ENCODE data around the gene CNIH3.

The CNIH3 gene

DNA sequence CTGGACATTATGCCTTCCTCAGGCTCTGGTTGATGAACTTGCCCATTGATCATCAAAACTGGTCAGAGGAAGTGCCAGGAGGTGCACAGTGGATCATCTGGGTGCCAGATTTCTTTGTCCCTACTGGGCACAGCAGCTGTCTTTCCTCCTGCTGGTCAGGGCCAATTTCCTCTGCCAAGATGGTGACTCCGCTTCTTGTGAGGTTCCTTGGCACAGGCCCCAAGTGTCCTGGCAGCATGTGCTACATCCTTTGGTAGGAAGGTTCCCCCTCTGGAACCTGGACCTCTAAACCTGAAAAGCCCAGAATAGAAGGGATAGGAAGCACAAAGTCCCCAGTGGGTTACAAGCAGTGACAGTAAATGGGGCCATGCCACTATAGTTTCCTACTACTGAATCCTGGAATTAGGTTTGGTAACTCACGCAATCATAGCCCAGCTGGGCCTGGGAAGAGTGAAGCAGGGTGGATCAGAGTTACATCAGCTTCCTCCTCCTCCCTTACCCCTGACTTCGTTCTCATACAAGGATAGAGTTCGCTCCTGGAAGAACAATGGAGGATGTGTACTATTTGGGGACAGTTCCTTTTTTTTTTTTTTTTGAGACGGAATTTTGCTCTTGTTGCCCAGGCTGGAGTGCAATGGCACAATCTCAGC, 147.1 kb downstream of the CNIH3 start:
- DNase-seq, result peak in 1 of 10 donors; percentile 16
- intact Hi-C loops (cut with DNase I), result no loop called here

DNA sequence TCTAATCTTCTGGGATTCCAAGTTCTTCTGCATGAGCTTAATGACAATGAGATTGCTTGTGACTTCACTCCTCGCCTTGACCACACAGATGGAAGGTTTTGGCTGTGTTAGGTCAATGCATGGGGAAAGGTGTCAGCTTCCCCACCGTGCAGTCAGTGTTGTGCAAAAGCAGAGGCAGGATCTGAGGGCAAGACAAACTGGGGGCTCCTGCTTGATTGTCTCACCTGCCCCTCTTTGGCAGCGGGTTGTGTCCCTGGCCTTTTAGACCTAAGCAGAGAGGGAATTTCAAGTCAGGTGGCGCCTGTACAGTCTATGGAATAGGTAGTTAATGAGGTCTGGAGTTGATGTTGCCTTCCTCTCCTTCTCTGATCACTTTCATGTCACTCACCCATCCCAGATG, 150.1 kb downstream of the CNIH3 start:
- DNase-seq, result no peak
- intact Hi-C loops (cut with DNase I), result no loop called here

DNA sequence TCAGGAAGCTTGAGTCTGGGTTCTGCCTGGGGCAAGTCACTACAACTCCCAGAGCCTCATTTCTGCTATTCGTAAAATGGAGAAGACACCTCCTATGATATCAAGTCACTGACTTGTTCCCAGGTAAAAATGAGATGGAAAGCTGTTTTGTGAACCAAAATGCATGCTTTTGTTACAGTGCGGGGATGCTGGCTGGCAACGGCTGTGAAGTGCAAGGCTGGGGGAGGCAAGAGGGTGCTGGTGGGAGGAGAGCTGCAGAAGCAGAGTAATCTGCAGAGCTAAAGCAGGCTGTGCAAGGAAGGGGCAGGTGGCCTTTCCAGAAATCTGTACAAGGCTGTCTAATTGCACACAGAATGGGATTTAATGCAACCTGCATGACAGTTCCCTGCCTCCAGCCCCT, 150.9 kb downstream of the CNIH3 start:
- peak in 8 of 10 donors; percentile 17 to 88 (median 51) for DNase-seq
- intact Hi-C loops (cut with DNase I), result no loop called here

DNA sequence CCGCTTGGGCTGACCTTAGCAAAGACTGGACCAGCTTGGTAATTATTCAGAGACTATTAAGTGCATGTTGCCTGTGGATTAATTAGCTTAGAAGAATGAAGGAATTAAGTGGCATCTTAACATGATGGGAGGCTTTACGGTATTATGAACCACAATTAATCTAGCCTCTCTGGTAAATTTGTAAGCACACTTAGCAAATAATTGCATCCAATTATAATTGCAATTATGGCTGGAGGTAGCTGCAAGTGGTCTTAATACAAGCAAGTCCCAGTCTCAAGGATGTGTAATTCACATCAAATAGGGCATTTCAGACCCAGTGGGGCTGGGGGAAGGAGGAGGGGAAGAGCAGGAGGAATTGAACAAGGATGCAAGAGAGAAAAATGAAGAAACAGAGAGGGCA, 151.6 kb downstream of the CNIH3 start:
- DNase-seq, result no peak
- intact Hi-C loops (cut with DNase I), result no loop called here

DNA sequence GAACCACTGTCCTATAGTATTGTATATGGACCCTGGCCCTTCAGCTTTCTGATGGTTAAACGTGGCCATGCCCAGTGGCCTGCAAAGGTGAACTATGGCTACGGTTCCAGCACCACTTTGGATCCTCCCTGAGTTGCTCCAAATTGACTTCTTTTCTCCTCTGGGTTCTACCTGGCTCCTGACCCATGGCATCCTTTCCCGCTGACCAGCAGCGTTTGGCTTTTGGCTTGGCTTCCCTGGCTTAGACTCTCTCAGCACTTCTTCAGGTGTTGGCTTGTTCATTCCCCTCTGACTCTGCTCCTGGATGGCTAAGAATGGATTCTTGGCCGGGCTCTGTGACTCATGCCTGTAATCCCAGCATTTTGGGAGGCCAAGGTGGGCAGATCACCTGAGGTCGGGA, 152.9 kb downstream of the CNIH3 start:
- DNase-seq, result no peak
- intact Hi-C loops (cut with DNase I), result no loop called here

DNA sequence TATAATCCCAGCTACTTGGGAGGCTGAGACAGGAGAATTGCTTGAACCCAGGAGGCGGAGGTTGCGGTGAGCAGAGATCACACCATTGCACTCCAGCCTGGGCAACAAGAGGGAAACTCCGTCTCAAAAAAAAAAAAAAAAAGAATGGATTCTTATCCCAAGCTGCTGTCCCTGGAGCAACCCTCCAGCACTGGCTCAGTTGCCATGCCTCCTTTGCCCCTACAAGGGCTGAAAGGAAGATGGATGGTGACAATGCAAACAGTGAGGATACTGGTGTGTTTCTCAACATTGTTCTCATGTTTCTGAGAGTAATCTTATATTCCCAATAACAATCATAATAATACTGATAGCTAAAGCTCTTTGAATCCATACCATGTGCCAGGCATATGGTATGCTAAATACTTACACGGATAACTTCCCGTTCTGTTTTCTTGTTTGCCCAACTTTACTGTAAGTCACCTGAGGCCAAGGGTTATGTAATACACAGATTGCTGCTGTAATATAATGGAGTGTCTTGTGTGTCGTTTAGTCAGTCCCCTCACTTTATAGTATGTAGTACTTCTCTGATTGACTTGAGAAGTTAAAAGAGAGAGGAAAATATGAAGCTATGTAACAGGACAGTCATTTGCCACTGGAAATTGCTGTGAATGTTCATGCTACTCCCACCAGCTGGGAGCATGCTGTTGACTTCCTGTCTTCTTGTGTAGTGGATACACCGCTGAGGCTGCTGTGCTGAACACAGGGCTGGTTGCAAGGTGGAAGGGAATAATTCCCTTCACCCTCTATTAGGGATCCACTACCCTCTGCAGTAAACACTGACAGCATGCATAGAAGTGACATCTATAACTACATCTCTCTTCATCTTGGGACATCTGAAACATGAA, 153.6 kb downstream of the CNIH3 start:
- DNase-seq, result no peak
- intact Hi-C loops (cut with DNase I), result no loop called here

DNA sequence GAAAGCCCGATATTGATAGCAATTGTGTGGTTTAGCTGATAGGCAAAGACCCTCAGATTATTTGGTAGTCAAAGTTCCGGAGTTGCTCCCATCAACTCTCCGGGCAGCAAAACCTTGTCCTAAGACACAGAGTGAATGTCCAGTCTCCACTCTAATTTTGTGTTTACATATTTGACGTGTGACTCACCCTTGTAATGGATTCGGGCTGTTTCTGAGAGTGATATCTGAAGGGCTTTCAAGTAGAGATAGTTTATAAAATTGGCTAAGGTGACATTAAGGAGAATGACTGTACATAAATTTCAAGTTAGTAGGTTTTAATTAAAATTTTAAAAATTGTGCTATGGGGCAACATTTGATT, 154.2 kb downstream of the CNIH3 start:
- intact Hi-C loops (cut with DNase I), result no loop called here
- no peak for DNase-seq

DNA sequence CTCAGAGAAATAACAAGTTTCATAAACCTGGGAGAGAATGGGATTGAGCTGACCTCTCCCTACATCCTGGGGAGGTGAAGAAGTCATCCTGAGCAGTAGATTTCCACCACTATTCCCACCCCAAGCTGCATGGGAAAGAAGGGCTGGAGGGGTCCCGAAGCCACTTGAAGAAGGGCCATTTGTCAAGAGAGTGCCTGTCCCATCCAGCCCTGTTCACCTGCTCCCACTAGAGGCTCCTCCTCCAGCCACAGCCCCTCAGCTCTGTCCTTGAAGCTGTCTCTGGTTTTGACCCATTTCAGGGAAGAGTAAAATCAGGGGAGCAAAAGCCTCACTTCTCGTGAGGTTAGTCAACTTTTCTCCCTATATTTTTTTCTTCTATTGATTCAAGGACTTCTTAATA, 157.5 kb downstream of the CNIH3 start:
- DNase-seq, result no peak
- intact Hi-C loops (cut with DNase I), result no loop called here

DNA sequence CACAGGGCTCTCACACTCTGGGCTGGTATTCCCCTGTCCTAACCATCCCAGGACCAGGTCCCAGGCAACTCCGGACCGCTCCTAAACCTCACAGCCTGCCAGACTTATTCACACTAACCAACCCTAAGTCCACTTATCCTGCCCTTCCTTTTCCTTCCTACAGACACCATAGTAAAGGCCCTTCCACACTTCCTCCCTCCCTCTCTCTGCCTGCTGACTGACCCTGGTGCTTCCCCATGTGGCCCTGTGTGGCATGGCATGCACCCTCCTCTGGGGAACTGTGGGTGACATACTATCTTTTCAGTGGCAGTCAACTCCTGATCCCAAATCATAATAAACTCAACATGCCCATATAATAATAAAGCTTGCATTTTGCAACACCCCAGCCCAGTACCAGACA, 158.3 kb downstream of the CNIH3 start:
- intact Hi-C loops (cut with DNase I), result no loop called here

DNA sequence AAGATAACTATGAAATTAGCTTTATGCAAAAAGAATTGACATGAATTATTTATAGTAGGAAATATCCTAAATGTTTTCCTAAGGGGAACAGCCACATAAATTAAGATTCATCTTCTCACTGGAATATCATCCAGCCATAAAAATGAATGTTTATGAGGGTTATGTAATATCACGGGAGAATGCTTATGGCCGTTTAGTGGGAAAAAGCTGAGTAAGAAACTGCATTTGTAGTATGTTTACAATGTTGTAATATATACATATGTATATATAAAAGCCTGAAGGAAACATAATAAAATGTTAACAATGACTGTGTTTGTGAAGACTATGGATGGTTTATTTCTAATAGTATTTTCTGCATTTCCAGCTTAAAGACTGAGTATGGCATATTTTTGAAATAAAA, 161.1 kb downstream of the CNIH3 start:
- intact Hi-C loops (cut with DNase I), result no loop called here

More for the DNA sequence above, 158.3 kb downstream of the CNIH3 start:
- DNase-seq, result no peak

DNA sequence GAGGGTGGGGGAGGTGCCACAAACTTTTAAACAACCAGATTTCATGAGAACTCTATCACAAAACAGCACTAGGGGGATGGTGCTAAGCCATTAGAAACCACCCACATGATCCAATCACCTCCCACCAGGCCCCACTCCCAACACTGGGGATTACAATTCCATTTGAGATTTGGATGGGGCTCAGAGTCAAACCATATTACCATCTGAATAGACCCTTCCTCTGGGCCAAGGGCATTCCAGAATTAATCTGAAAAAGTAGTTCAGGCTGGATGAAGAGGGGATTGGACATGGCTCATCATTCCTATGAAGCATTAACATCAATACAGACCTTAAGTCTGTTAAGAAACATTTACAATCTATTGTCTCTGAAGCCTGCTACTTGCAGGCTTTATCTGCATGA, 163.4 kb downstream of the CNIH3 start:
- intact Hi-C loops (cut with DNase I), result no loop called here
- no peak for DNase-seq

More for the DNA sequence above, 161.1 kb downstream of the CNIH3 start:
- no peak for DNase-seq

DNA sequence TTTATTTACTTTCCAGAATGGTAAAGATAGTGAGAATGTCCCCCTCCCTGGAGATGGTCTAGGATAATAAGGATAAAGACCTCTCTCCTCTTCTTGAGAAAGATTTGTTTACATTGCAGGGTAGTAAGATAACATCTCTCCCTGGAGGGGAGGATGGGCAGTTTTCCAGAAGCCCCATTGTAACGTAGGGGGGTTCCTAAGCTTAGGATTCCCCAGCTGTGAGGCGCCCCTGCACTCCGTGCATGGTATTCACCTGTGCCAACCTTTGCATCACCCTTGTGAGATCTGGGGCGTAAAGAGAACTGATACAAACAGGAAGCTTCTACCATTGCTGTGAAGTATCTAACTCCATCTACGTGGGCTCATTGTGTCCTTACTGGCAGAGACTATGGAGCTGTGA, 164.6 kb downstream of the CNIH3 start:
- no peak for DNase-seq
- intact Hi-C loops (cut with DNase I), result no loop called here

DNA sequence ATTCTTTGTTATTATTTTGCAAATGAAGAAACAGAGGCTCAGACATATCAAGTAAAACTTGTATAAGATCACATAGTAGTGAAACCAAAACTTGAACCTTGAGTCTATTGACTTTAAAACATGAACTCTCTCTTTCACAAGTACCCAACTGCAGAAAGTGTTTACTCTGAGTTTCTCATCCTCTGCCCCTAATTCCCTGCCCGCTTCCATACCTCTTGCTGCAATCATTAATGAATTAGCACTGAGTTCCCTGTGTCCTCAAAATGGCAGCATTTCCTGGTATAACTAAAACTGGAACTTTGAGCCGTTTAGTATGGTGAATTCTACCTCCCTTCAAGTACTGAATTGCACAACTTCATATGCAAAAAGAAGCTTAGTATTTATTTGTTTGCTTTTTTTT, 165.7 kb downstream of the CNIH3 start:
- no peak for DNase-seq
- intact Hi-C loops (cut with DNase I), result no loop called here

DNA sequence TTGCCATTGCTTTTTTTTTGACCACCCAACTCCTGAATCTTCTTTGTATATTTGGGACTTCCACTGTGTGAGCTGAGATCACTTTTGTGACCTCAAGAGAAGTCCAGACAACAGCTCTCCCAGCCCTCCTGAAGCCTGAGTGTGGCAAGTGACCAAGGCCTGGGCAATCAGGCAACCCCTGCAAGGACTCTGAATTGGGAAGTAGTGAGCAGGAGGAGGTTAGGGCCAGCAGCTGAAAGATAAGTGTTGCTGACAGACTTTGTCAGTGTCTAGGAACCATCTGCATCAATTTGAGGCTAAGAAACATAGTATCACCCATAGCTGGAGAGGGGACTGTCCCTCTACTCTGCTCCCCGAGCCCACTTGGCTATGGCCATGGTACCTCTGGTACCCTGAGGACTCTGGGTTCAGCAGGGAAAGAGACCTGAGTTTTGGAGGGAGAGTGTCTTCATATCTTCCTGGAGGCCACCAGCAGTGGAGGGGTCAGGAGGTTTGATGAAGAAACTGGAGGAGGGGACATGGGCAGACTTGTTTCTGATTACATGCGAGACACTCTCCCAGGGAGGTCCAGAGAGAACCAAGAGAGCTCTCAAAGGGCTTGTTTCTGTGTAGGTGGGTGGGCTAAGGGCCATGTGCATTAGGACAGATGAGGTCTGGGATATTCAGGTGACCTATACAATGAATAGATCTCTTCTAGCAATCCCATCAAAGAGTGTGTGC, 166.3 kb downstream of the CNIH3 start:
- no peak for DNase-seq
- intact Hi-C loops (cut with DNase I), result no loop called here

DNA sequence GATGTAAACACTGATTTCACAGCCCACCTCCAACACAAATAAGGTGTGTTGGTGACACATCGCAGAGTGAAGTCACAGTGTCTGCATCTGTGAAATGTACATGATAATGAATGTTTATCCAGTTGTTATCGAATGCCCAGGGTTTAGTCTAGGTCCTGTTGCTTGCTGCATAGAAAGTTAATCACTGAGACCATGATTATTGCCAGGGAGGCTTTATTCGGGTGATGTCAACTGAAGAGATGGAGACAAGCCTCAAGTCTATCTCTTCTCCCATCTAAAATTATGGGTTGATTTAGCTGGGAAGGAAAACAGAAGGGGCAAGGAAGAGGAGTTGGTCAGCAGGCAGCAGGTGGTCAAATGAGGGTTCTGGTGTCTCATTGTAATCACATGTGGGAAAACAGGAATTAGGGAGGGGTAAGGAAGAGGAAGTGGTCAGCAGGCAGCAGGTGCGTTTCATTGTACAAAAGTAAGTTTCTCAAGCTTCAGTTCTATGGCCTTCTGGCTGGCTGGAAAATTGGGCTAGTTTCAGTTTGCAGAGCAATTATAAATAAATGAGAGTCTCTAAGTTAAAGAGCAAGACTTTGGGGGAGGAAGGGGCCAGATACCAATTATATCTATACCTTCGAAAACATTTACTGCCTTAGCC, 167.0 kb downstream of the CNIH3 start:
- intact Hi-C loops (cut with DNase I), result no loop called here
- DNase-seq, result no peak

DNA sequence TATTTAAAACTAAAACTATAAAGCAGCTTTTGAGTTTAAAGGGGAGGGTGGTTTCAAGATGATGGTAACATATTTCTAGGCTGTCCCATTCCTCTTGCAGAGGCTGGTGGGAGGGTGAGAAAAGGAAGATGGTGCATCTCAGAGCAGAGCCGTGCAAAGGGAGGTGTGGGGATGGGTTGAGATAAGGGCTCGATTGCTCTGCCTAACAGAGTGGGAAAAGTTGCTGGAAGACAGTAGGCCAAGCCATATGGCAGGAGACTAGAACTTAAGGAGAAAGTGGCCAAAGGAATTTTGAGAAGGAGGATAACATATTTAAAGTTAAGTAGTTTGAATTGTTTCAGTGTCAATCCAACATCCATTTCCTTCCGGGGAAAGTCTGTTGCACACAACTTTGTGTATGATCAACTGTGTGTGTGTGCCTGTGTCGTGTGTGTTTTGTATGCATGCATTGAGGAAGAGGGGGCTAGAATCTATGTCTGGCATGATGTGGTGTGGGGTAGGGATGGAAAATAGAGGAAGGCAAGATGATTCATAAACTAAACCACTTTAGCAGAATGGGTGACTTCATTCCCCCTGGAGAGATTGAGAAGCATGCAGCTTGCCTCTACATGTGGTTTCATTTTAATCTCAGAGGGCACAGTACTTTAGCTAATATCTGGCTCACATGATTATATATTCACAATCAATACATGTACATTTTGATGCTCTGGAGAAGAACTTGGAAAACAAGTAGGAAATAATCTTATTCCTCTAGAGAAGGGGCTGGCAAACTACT, 168.3 kb downstream of the CNIH3 start:
- intact Hi-C loops (cut with DNase I), result no loop called here

DNA sequence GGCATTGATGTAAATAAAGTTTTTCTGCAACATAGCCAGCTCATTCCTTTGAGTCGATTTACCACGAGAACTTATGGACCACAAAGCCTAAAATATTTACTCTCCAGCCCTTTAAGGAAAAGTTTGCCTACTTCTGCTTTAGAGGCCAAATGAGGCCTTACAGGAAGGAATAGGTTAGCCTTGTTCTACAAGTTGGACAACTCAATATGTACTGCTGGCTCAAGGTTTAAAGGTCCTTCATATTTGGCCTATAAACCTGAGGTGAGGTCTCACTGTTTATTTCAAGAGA, 168.9 kb downstream of the CNIH3 start:
- intact Hi-C loops (cut with DNase I), result no loop called here
- no peak for DNase-seq

More for the DNA sequence above, 168.3 kb downstream of the CNIH3 start:
- no peak for DNase-seq

DNA sequence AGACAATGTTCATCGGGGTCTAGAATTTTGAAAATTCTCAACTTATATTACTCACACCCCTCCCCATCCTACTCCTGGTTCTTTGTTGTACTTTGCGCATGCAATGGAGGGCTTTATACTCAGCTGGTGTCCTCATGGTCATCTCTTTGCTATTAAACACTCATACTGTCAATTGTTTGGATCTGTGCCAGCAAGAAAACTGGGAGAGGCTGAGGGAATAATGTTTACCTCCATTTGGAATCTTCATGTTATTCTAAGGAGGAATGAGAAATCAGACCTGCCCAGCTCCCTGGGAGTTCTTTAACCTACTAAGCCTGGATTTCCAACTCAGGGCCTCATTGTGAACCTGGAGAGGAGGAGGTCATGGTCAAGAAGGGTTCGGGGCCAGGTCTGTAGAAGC, 169.5 kb downstream of the CNIH3 start:
- DNase-seq, result no peak
- intact Hi-C loops (cut with DNase I), result no loop called here

DNA sequence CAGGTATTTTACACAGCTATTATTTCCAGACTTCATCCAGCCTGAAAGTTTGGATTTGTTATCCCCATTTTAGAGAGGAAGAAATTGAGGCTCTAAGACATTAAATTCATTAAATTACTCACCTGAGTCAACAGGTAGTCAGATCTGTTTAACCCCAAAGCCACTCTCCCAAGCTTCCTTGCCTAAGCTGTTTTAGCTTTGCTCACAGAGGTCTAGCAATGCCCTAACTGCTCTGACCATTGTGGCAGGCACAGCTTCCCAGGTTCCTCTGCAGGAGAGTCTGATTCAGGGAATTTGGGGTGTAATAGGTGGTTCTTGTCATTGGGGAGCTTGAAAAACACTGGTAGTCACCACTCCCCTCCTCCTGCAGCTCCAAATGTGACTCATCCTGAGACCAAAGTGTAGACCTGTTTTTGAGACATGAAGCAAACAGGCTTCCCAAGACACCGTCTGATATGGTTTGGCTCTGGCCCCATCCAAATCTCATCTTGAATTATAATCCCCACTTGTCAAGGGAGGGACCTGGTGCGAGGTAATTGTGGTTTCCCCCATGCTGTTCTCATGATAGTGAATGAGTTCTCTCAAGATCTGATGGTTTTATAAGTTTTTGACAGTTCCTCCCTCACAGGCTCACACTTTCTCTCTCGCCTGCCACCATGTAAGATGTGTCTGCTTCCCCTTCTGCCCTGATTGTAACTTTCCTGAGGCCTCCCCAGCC, 170.6 kb downstream of the CNIH3 start:
- intact Hi-C loops (cut with DNase I), result no loop called here

DNA sequence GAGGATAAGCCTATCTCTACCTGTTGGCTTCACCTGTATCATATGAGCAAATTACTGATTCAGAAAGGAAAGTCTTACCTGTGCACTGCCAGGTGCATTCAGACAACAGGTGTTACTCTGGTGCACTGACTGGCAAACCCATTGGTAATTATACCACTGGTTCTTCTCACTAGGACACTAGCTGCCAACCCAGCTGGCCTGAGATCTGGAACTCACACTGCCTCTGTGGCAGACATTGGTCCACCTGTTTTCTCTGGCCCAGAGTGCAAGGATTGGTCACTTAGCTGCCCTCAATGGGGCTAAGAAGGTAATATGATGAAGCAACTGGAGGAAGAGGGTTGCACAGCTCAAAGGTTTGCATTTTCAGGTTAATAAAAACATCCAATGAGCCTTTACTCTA, 173.2 kb downstream of the CNIH3 start:
- intact Hi-C loops (cut with DNase I), result no loop called here
- no peak for DNase-seq

More for the DNA sequence above, 170.6 kb downstream of the CNIH3 start:
- DNase-seq, result no peak

All from posterior cingulate gyrus (tissue), 11 donors.